Ascending aorta (tissue), 2 donors: ENCODE data around the gene IRF2. TPM values are rescaled to one million over a fixed set of nuclear protein-coding genes. Genes with fewer than 3 reads are reported as not detected.
"Not testable (repeated sequence)": the region's sequence is repeated elsewhere in the genome, so short reads cannot be mapped to it uniquely, and the experiment has no call there.

Source experiments
- DNase-seq, 2 donors: peaks; one replicate each; pipeline ENCODE4 v3.0.0-alpha.2; 2019; ENCODE audit warnings: low spot score in 2 of 2
- H3K27ac ChIP-seq, 2 donors: fragments of 200-600 bp; sonication (generic); one replicate each; pipeline ENCODE4 v1.5.1; 2016 to 2017; ENCODE audit warnings: mild to moderate bottlenecking in 1 of 2
- H3K27me3 ChIP-seq: fragments of 200-600 bp; sonication (generic); one replicate; pipeline ENCODE4 v1.5.1; 2017
- H3K36me3 ChIP-seq, 2 donors: fragments of 200-600 bp; sonication (generic); one replicate each; pipeline ENCODE4 v1.5.1; 2016
- H3K4me1 ChIP-seq, 2 donors: fragments of 200-600 bp; sonication (generic); one replicate each; pipeline ENCODE4 v1.5.1; 2016 to 2017; ENCODE audit warnings: mild to moderate bottlenecking in 1 of 2
- H3K4me3 ChIP-seq, 2 donors: fragments of 200-600 bp; sonication (generic); one replicate each; pipeline ENCODE4 v1.5.1; 2016 to 2017; ENCODE audit warnings: mild to moderate bottlenecking in 1 of 2
- H3K9me3 ChIP-seq, 2 donors: fragments of 200-600 bp; sonication (generic); one replicate each; pipeline ENCODE4 v1.5.1; 2016
- CTCF ChIP-seq, 3 experiments: fragments of 200-600 bp in 2 of 3; fragments of 450-650 bp in 1 of 3; sonication (generic) in 2 of 3; IDR thresholded peaks; one replicate each; pipeline ENCODE4 v1.5.1; 2016 to 2019; ENCODE audit warnings: antibody characterized with exemption in 3 of 3, mild to moderate bottlenecking in 1 of 3, moderate library complexity in 1 of 3
- intact Hi-C: fragments of 100-400 bp; cut with DNase I; formaldehyde crosslinking; loops from one replicate; pipeline ENCODE4 v1.15.1; 2023
- total RNA-seq: library from RNA; depleted of rRNA; stranded (reverse); fragments of >200 nt; gene quantifications from one replicate; pipeline ENCODE4 v1.1.0, GENCODE V29; 2016

IRF2 gene
- total RNA-seq, 1 donor from 2014 or later = 39.6 TPM

GRCh38 chr4:184376923-184377322 is 97.4 kb downstream of the IRF2 start:
- H3K27ac ChIP-seq = no peak overlapping the region
- no peaks in the 10 kb centered on the region for H3K36me3 ChIP-seq
- H3K4me1 ChIP-seq = no peaks in the 10 kb centered on the region
- no peak for DNase-seq
- H3K27me3 ChIP-seq = no peaks in the 10 kb centered on the region
- no peak for TF ChIP-seq CTCF (IDR thresholded peaks at IDR 0.05)
- no peaks in the 10 kb centered on the region for H3K9me3 ChIP-seq
- intact Hi-C loops = no loop called here
- H3K4me3 ChIP-seq = no peak overlapping the region

GRCh38 chr4:184376126-184376838 is 98.1 kb downstream of the IRF2 start:
- Histone ChIP-seq H3K4me3 (no peak overlapping the region), H3K4me1 (no peaks in the 10 kb centered on the region), H3K27ac (no peak overlapping the region), H3K9me3 (no peaks in the 10 kb centered on the region), H3K36me3 (no peaks in the 10 kb centered on the region), H3K27me3 (no peaks in the 10 kb centered on the region)
- intact Hi-C loops = no loop called here
- DNase-seq = no peak
- no peak for TF ChIP-seq CTCF (IDR thresholded peaks at IDR 0.05)

- H3K27me3 ChIP-seq, H3K9me3 ChIP-seq, H3K27ac ChIP-seq, H3K36me3 ChIP-seq, DNase-seq, H3K4me3 ChIP-seq, H3K4me1 ChIP-seq, intact Hi-C loops: not testable (repeated sequence)
Observed at GRCh38 chr4:184375623-184376022, 98.7 kb downstream of the IRF2 start.

GRCh38 chr4:184375027-184375426 is 99.3 kb downstream of the IRF2 start:
- no peak overlapping the region for H3K27ac ChIP-seq
- intact Hi-C loops = no loop called here
- no peak for TF ChIP-seq CTCF (IDR thresholded peaks at IDR 0.05)
- no peaks in the 10 kb centered on the region for H3K4me1 ChIP-seq
- no peaks in the 10 kb centered on the region for H3K27me3 ChIP-seq
- no peak overlapping the region for H3K4me3 ChIP-seq
- H3K9me3 ChIP-seq = no peaks in the 10 kb centered on the region
- no peak for DNase-seq
- no peaks in the 10 kb centered on the region for H3K36me3 ChIP-seq

GRCh38 chr4:184373886-184374405 is 100.4 kb downstream of the IRF2 start:
- no peak overlapping the region for H3K4me3 ChIP-seq
- H3K9me3 ChIP-seq = no peaks in the 10 kb centered on the region
- H3K36me3 ChIP-seq = no peaks in the 10 kb centered on the region
- TF ChIP-seq CTCF (IDR thresholded peaks at IDR 0.05) = no peak
- H3K27me3 ChIP-seq = no peaks in the 10 kb centered on the region
- no peak overlapping the region for H3K27ac ChIP-seq
- intact Hi-C loops = no loop called here
- H3K4me1 ChIP-seq = no peaks in the 10 kb centered on the region
- DNase-seq = no peak

- no peak for TF ChIP-seq CTCF (IDR thresholded peaks at IDR 0.05)
- no peaks in the 10 kb centered on the region for H3K9me3 ChIP-seq
- no peak overlapping the region for H3K4me3 ChIP-seq
- no peaks in the 10 kb centered on the region for H3K27me3 ChIP-seq
- DNase-seq = no peak
- intact Hi-C loops = no loop called here
- no peaks in the 10 kb centered on the region for H3K4me1 ChIP-seq
- H3K36me3 ChIP-seq = no peaks in the 10 kb centered on the region
- H3K27ac ChIP-seq = no peak overlapping the region
Observed at GRCh38 chr4:184371390-184371787, 103.0 kb downstream of the IRF2 start.
